ENCODE data around the gene CHST15. TPM values are rescaled to one million over a fixed set of nuclear protein-coding genes. Genes with fewer than 3 reads are reported as not detected.
"Not testable (repeated sequence)": the region's sequence is repeated elsewhere in the genome, so short reads cannot be mapped to it uniquely, and the experiment has no call there.

Gene CHST15
- total RNA-seq, 1 experiment from 2014 or later = 17.1 TPM

DNA sequence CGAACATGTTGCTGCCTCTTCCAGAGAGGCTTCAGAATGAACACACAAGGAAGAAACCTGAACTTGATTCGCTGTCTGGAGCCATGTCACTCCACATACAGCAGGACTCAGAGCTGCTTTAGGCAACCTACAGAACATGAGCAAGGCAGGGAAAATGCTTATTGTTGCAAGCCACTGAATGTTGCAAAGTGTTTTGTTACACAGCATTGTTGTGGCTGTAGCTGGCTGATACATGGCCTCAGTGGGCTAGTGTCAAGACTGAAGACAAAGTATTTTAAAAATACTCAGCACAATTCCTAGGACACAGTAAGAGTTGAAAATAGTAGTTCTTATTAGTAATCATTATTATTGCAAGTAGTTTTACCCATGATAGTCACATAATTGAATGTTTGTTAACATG is 3.1 kb upstream of the CHST15 start:
- Histone ChIP-seq H3K27me3 (ENCODE audit: low read length) (no peaks in the 10 kb centered on the region), H3K36me3 (ENCODE audit: low read depth, low read length) (no peaks in the 10 kb centered on the region), H4K20me1 (ENCODE audit: low read length) (peaks cover 4% of the 10 kb centered on the region; the same call in 1 of the 2 replicates), H3K9me2 (replicated peaks; ENCODE audit: low read length) (no peaks in the 10 kb centered on the region), H3K27ac (ENCODE audit: low read length) (no peak overlapping the region), H3K9ac (ENCODE audit: low read length) (no peak overlapping the region), H3K9me3 (ENCODE audit: low read length) (no peaks in the 10 kb centered on the region), H3K79me2 (ENCODE audit: low read length) (peaks cover 10% of the 10 kb centered on the region), H3K4me3 (ENCODE audit: low read length) (no peak overlapping the region), H3K4me1 (ENCODE audit: insufficient read depth, low read length) (peaks cover under 1% of the 10 kb centered on the region; the same call in 1 of the 2 replicates), H3K4me2 (ENCODE audit: low read length) (no peak overlapping the region), H2AFZ (ENCODE audit: low read length) (no peak overlapping the region), H3F3A (ENCODE audit: low read length, unreplicated experiment) (no peaks in the 10 kb centered on the region)
- ChIA-PET CTCF (no interaction called here), POLR2A (ENCODE audit: unreplicated experiment) (no interaction called here)
- ATAC-seq = no peak
- intact Hi-C loops (cut with micrococcal nuclease) = loop anchor here (10.0 kb wide), 1 partner anchor 288 kb away; no protein-coding TSS in a partner anchor
- TF ChIP-seq, protein P1, sequence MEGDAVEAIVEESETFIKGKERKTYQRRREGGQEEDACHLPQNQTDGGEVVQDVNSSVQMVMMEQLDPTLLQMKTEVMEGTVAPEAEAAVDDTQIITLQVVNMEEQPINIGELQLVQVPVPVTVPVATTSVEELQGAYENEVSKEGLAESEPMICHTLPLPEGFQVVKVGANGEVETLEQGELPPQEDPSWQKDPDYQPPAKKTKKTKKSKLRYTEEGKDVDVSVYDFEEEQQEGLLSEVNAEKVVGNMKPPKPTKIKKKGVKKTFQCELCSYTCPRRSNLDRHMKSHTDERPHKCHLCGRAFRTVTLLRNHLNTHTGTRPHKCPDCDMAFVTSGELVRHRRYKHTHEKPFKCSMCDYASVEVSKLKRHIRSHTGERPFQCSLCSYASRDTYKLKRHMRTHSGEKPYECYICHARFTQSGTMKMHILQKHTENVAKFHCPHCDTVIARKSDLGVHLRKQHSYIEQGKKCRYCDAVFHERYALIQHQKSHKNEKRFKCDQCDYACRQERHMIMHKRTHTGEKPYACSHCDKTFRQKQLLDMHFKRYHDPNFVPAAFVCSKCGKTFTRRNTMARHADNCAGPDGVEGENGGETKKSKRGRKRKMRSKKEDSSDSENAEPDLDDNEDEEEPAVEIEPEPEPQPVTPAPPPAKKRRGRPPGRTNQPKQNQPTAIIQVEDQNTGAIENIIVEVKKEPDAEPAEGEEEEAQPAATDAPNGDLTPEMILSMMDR (conservative IDR thresholded peaks at IDR 0.05; ENCODE audit: low read depth, low read length) = no peak
- TF ChIP-seq EZH2 (IDR thresholded peaks at IDR 0.05; ENCODE audit: low read length, unreplicated experiment) = no peak
- no peak for TF ChIP-seq EZH2phosphoT487 (IDR thresholded peaks at IDR 0.05; ENCODE audit: borderline replicate concordance, low read length)
- no peak for DNase-seq
- BruUV-seq (replicated peaks) = no TSS peak

DNA sequence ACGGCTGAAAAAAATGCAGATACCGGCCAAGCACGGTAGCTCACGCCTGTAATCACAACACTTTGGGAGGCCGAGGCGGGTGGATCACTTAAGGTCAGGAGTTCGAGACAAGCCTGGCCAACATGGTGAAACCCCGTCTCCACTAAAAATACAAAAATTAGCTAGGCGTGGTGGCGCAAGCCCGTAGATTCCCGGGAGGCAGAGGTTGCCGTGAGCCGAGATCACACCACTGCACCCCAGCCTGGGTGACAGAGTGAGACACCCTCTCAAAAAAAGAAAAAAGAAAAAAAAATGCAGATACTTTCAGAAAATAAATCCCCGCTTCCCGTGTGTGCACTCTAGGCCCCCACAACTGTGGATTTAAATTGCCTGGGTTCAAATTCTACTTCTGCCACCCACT is 2.4 kb upstream of the CHST15 start:
- H3K4me2 ChIP-seq (ENCODE audit: low read length); BruUV-seq (replicated peaks); H3K4me1 ChIP-seq (ENCODE audit: insufficient read depth, low read length); H3K4me3 ChIP-seq (ENCODE audit: low read length); DNase-seq; H3K27ac ChIP-seq (ENCODE audit: low read length); CTCF ChIA-PET; ATAC-seq; H3K9me3 ChIP-seq (ENCODE audit: low read length); H4K20me1 ChIP-seq (ENCODE audit: low read length); H2AFZ ChIP-seq (ENCODE audit: low read length); H3K27me3 ChIP-seq (ENCODE audit: low read length); H3K36me3 ChIP-seq (ENCODE audit: low read depth, low read length); H3K9ac ChIP-seq (ENCODE audit: low read length); H3F3A ChIP-seq (ENCODE audit: low read length, unreplicated experiment); H3K9me2 ChIP-seq (replicated peaks; ENCODE audit: low read length): not testable (repeated sequence)
- H3K79me2 ChIP-seq (ENCODE audit: low read length) = peaks cover 17% of the 10 kb centered on the region
- intact Hi-C loops (cut with micrococcal nuclease) = loop anchor here (10.0 kb wide), 1 partner anchor 289 kb away; no protein-coding TSS in a partner anchor
- POLR2A ChIA-PET (ENCODE audit: unreplicated experiment) = interaction anchor here (0.7 kb wide), 1 partner anchor 56 kb away, joined by 6 read pairs; no protein-coding TSS in a partner anchor

GRCh38 chr10:124095096-124095495 is 1.7 kb upstream of the CHST15 start:
- intact Hi-C loops (cut with micrococcal nuclease) = loop anchor here (10.0 kb wide), 1 partner anchor 290 kb away; no protein-coding TSS in a partner anchor
- no peak for TF ChIP-seq EZH2 (IDR thresholded peaks at IDR 0.05; ENCODE audit: low read length, unreplicated experiment)
- TF ChIP-seq EZH2phosphoT487 (IDR thresholded peaks at IDR 0.05; ENCODE audit: borderline replicate concordance, low read length) = no peak
- TF ChIP-seq, protein P1 (conservative IDR thresholded peaks at IDR 0.05; ENCODE audit: low read depth, low read length) = no peak
- Histone ChIP-seq H3K4me1 (ENCODE audit: insufficient read depth, low read length) (peaks cover 14% of the 10 kb centered on the region), H3K27ac (ENCODE audit: low read length) (no peak overlapping the region), H2AFZ (ENCODE audit: low read length) (no peak overlapping the region), H3K4me2 (ENCODE audit: low read length) (no peak overlapping the region), H3K9ac (ENCODE audit: low read length) (no peak overlapping the region), H3K36me3 (ENCODE audit: low read depth, low read length) (no peaks in the 10 kb centered on the region), H3F3A (ENCODE audit: low read length, unreplicated experiment) (no peaks in the 10 kb centered on the region), H3K79me2 (ENCODE audit: low read length) (peaks cover 24% of the 10 kb centered on the region), H3K9me2 (replicated peaks; ENCODE audit: low read length) (no peaks in the 10 kb centered on the region), H3K27me3 (ENCODE audit: low read length) (no peaks in the 10 kb centered on the region), H4K20me1 (ENCODE audit: low read length) (peaks cover 16% of the 10 kb centered on the region), H3K9me3 (ENCODE audit: low read length) (no peaks in the 10 kb centered on the region), H3K4me3 (ENCODE audit: low read length) (no peak overlapping the region)
- ChIA-PET CTCF (no interaction called here), POLR2A (ENCODE audit: unreplicated experiment) (interaction anchor here (0.7 kb wide), 1 partner anchor 57 kb away, joined by 6 read pairs; no protein-coding TSS in a partner anchor)
- DNase-seq = no peak
- BruUV-seq (replicated peaks) = no TSS peak
- no peak for ATAC-seq

All from PC-3 (cell line).